Erythroblast (primary cell): ENCODE data around the gene MAP1LC3C.

ENCODE experiments used
- GATA1 ChIP-seq: IDR thresholded peaks from 2 replicates; pipeline ENCODE4 v1.6.1; 2011; ENCODE audit warnings: low read depth, mild to moderate bottlenecking, control low read depth, low read length, moderate library complexity
- POLR2A ChIP-seq: IDR thresholded peaks from 2 replicates; pipeline ENCODE4 v1.6.1; 2011; ENCODE audit warnings: mild to moderate bottlenecking, low read length

DNA sequence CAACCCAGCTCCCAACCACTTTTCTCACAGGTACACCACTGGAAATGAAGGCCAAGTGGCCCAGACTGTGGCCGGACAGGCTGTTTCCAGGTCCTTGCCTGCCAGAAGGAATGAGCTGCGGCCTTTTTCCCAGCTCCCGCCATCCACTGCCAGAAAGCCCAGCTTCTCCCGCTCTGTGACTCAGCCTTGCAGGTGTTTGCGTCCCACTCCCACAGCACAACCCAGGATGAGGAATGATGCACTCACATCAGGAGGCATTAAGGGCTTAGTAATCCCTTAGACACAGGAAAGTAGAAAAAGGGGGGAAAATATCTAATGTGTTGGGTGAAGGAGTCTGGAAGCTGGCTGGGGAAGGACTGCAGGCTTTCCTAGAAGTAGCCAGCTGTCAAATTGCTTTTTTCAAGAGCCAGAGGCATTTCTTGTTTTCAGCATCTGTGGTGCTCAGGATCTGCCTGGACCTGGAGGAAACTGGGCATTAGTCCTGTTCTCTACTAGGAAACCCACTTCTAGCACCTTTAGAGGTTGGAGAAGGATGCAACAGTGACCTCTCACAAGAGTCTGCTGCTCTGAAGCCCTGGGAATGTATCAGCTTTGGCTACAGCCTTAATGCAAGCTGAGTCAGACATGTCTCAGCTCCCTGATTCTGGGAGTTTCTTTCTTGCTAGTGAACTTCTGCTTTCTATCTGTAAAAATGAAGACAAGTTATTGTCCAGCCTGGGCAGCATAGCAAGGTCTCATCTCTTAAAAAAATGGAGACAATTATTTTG is 13.2 kb upstream of the MAP1LC3C start:
- TF ChIP-seq POLR2A (no peak), GATA1 (no peak)
